Measurements from ENCODE around the gene SLC51B.

- TF ChIP-seq, protein P1, sequence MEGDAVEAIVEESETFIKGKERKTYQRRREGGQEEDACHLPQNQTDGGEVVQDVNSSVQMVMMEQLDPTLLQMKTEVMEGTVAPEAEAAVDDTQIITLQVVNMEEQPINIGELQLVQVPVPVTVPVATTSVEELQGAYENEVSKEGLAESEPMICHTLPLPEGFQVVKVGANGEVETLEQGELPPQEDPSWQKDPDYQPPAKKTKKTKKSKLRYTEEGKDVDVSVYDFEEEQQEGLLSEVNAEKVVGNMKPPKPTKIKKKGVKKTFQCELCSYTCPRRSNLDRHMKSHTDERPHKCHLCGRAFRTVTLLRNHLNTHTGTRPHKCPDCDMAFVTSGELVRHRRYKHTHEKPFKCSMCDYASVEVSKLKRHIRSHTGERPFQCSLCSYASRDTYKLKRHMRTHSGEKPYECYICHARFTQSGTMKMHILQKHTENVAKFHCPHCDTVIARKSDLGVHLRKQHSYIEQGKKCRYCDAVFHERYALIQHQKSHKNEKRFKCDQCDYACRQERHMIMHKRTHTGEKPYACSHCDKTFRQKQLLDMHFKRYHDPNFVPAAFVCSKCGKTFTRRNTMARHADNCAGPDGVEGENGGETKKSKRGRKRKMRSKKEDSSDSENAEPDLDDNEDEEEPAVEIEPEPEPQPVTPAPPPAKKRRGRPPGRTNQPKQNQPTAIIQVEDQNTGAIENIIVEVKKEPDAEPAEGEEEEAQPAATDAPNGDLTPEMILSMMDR (IDR thresholded peaks at IDR 0.05 in 8 of 11, conservative IDR thresholded peaks at IDR 0.05 in 3 of 11) = no peak
- TF ChIP-seq POLR2A (IDR thresholded peaks at IDR 0.05) = no peak
These were observed 47.0 kb downstream of the SLC51B start for GRCh38 chr15:65091946-65092770.

All from spleen (tissue), 7 donors.